ENCODE results near the gene LHX5.
"Not testable (repeated sequence)": the region's sequence is repeated elsewhere in the genome, so short reads cannot be mapped to it uniquely, and the experiment has no call there.

LHX5 gene

GRCh38 chr12:113471619-113472171 is at the start of gene LHX5:
TSS of gene LHX5 (minus strand) at chr12:113471871. CDS start at chr12:113471498, 373 bp downstream.
- no peak for DNase-seq

GRCh38 chr12:113519464-113520307 is 48.0 kb upstream of the LHX5 start:
- no peak for DNase-seq

DNA sequence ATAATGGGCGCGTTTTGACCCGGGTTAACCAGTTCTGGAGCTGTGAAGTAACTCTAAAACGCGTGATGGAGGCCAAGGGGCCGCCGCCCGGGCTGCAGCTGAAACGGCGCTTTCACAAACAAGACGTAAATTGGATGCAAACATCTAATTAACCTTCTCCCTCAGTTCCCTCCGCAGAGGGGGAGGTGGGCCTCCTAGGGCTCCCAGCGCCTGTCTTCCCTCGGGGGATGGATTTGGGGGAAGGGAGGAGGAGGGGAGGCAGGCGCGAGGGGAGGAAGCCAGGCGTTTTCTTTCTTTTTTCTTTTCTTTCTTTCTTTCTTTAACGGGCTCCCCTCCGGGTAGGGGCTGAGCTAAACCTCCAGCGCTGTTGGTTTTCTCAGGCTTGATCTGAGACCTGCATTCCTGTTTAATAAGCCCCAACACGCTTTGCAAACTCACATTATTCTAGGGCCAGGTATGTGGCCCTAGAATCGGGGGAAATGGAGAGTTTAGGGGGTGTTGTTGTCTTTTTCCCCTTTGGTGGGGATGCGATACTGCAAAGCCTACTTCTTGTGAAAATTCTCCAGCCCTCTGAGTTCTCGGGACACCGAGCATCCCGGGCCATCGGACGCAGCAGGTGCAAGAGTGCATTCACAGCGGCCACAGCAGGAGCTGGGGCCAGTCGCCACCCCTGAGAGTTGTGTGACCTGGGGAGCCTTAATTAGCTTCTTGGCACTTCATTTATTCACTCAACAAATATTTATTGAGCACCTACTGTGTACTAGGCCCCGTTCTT is 43.6 kb upstream of the LHX5 start:
- DNase-seq: no peak

GRCh38 chr12:113514602-113515001 is 42.9 kb upstream of the LHX5 start:
- no peak for DNase-seq

DNA sequence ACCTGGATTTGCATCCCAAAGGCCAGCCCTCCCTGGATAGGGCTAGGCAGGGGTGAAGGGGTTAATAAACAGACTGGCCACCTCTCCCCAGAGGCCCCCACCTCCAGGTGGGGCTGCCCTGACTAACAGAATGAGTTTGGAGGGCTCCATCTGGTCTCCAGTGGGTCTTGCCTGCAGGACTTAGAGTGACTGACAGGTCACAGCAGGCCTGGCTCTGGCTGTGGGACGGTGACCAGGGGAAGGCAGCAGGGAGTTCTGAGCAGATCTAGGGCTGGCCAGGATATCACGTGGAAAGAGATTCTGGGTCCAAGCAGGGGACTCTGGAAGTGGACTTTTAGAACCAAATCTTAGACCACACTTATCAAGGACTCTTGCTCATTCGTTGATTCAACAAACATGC is 40.9 kb upstream of the LHX5 start:
- no peak for DNase-seq

- DNase-seq: no peak
Observed at GRCh38 chr12:113506867-113507266, 35.2 kb upstream of the LHX5 start.

DNA sequence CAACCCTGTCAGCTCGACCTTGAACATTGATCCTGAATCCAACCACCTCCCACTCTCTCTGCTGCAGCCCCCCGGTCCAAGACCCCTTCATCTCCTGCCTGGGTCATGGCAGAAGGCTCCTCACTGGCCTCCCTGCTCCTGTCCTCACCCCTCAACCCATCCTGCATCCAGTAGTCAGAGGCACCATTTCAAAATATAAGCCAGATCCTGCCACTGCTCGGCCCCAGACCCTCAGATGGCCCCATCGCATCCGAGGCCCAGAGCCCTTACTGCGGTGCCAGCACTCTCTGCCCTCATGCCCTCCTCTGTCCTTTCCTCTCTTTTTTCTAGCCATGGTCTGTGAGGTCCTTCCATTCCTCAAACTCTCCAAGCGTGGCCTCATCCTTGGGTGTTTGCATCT is 34.3 kb upstream of the LHX5 start:
- DNase-seq: no peak

DNA sequence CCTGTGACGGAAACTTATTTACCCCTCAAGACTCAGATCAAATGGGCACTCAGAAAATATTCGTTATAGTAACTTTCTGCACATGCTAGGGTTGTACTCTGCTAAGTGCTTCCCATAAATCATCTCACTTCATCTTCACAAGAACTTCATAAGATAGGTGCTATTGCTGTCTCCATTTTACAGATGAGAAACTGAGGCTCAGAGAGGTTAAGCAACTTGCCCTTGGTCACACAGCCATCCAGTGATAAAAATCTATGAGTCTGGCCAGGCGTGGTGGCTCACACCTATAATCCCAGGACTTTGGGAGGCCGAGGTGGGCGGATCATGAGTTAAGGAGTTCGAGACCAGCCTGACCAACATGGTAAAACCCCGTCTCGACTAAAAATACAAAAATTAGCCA is 33.2 kb upstream of the LHX5 start:
- DNase-seq: no peak

DNA sequence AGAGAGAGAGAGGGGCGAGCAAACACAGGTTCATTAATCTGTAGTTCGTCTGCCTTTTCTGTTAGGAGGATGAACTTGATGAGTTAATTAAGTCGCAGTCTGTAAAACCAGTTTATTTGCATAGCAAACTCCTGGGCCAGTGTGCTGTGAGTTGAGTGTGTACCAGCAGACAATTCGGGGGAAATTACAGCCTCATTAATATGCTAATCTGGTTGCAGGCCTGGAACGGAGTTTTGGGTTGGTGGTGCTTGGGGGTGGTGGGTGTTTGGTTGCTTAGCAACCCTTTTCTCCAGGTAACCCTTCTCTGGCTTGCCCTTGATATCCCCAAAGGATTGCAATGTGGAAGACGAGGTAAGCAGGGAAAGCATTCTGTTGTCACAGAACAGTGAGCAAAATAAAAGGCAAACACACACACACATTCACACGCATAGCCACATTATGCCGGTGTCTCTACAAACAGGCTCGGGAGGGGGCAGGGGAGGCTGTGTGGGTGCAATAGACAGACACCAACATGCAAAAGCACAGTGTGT is 29.2 kb upstream of the LHX5 start:
- DNase-seq: no peak

GRCh38 chr12:113500306-113500675 is 28.6 kb upstream of the LHX5 start:
- no peak for DNase-seq

DNA sequence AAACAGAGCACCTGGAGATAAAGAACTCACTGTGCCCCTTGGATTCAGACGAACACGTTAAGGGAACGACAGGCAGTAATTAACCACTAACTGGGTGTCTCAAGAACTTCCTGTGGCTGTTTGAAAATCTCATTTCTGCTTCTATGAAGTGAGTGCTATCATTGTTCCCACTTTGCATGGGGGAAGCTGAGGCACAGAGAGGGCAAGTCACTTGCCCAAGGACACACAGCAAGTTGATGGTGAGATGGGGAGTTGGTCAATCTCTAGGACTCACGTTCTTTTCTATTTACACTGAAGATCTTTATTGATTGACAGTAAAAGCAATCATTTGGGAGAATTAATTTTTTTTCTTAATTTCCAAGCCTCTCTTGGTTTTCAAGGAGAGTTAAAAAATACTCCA is 26.8 kb upstream of the LHX5 start:
- no peak for DNase-seq

- DNase-seq: no peak
Observed at GRCh38 chr12:113497693-113498092, 26.0 kb upstream of the LHX5 start.

GRCh38 chr12:113495941-113496340 is 24.3 kb upstream of the LHX5 start:
- not testable (repeated sequence) for DNase-seq

DNA sequence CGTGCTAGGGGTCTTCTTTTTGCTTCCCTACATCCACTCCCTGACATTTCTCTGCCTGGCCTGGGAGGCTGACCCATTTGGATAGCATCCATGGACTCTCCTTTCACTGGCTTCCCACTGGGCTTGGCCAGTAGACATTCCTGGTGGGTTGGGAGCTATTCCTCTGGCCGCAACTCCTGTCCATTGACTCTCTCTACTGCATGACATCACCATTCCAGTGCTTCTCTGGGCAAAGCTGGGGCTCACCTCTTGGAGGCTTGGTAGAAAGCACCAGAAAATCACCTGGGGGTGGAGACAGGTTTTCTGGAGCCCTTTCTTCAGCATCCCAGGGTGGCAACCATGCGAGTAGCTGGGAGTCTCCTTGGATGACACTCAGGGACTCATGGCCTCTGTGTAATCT is 16.7 kb upstream of the LHX5 start:
- no peak for DNase-seq

- no peak for DNase-seq
Observed at GRCh38 chr12:113486722-113487121, 15.1 kb upstream of the LHX5 start.

DNA sequence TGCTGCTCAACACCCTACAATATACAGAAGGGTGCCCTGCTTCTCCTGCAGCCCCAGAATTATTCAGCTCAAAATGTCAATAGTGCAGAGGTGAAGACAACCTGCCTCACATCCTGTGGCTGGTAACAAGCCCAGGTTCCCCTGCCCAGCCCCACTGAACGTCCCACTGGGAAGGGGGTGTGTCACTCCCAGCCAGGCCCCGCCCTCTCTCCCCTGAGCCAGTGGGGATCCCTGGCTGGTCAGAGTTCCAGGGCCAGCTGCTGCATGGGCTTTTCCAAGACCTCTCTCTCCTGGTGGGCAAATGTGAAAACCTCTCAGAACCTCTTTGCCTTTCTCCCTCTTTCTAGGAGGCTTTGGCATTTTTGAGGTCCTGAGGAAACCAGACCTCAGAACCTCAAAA is 13.7 kb upstream of the LHX5 start:
- DNase-seq: no peak

DNA sequence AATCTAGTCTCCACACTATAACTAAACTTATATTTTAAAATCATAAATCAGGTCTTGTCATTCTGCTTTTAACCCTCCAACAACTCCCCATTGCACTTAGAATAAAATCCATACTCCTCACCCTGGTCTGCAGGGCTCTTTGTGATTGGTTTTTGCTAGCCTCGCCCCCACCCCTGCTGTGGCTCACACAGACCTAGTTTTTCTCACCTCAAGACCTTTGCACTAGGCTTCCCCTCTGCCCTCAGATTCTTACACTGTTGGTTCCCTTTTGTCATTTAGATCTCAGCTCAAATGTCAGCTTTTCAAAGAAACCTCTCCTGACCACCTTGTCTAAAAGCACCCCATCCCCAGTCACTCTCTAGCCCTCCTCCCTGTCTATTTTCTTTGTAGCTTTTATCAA is 10.7 kb upstream of the LHX5 start:
- no peak for DNase-seq

DNA sequence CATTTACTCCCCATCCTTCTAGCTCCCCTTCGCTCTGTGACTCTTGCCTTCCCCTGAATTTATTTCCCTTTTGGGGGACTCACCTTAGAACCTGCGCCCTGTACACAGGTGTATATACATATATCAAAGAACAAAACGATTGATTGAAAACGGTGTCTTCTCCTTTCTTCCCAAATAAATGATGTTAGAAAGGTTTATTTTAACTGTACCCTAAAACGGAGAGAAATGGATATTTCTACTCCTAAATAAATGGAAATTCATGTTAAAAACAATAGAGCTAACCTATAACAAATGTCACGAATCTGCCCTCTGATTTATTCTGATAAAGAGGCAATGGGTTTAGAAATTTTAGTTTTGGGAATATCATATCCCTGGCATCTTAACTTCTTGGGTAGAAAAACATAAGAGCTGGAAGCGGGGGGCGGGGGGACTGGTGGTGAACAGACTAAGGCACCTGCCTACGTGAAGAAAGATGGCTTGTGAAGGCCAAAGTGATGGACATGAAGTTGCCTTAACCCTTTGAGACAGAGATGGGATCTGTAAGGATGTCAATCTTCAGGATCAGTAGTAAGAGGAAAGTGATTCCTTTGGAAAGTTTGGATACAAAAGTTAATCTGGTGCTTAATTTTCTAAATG is 8.8 kb upstream of the LHX5 start:
- DNase-seq: no peak

GRCh38 chr12:113479590-113480335 is 8.1 kb upstream of the LHX5 start:
- peak; percentile 33 for DNase-seq

GRCh38 chr12:113479216-113479589 is 7.5 kb upstream of the LHX5 start:
- no peak for DNase-seq

- DNase-seq: no peak
Observed at GRCh38 chr12:113478351-113479011, 6.8 kb upstream of the LHX5 start.

DNA sequence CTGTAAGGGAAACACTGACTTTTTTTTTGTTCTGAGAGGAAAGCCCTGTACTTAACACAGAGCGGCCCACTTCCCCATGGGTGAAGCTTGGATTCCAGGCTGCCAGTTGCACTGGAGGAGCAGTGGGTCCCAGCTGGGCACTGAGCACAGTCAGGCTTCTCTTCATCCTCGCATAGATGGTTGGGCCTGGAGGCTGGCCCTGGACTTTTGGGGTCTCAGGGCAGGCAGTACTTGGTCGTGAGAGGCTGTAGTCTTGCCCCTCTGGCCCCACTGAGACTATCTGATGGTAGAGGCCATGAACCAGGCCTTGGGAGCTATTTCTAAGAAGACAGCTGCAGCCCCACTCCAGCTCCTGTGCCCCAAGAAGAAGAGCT is 6.2 kb upstream of the LHX5 start:
- DNase-seq: no peak

All from activated CD4-positive, alpha-beta T cell treated with anti-CD3 and anti-CD28 coated beads, Interleukin-2, Interleukin-6, amounts not matched to agents 100 ng/mL and 50 ng/mL, durations not matched to agents 16 hours and 8 hours (primary cell).